OCI-LY7 (cell line): ENCODE data around the gene ALDH1L1.

Experiments used
- EZH2phosphoT487 ChIP-seq: fragments of 200-600 bp; sonication (generic); IDR thresholded peaks from 2 replicates; pipeline ENCODE4 v1.6.1; 2018; ENCODE audit warnings: low read depth, borderline replicate concordance, mild to moderate bottlenecking, mixed run types, antibody characterized with exemption, low read length, moderate library complexity, mixed read lengths
- TF ChIP-seq, protein P1 (sequence below): fragments of 200-600 bp; sonication (generic); conservative IDR thresholded peaks from 2 replicates; pipeline ENCODE4 v1.5.1; 2014; ENCODE audit warnings: mild to moderate bottlenecking, antibody characterized with exemption, low read length, moderate library complexity, mixed read lengths

DNA sequence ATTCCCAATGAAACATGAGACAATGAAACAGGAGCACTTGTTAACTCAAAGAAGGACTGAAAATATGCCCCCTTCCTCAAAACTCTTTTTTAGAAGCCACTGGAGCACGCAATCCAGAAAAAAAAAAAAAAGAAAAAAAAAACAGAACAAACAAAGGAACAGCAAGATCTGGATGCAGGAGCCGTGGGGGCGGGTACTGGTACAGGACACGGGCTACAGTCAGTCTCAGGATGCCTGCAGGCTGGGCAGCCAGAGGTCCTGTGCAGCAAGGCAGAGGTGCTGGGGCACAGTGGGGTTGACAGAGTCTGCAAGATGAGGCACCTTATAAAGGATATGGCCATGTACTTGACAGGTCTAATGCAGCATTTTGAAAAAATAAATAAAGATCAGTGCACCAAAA, 22.3 kb upstream of the ALDH1L1 start:
- TF ChIP-seq, protein P1, sequence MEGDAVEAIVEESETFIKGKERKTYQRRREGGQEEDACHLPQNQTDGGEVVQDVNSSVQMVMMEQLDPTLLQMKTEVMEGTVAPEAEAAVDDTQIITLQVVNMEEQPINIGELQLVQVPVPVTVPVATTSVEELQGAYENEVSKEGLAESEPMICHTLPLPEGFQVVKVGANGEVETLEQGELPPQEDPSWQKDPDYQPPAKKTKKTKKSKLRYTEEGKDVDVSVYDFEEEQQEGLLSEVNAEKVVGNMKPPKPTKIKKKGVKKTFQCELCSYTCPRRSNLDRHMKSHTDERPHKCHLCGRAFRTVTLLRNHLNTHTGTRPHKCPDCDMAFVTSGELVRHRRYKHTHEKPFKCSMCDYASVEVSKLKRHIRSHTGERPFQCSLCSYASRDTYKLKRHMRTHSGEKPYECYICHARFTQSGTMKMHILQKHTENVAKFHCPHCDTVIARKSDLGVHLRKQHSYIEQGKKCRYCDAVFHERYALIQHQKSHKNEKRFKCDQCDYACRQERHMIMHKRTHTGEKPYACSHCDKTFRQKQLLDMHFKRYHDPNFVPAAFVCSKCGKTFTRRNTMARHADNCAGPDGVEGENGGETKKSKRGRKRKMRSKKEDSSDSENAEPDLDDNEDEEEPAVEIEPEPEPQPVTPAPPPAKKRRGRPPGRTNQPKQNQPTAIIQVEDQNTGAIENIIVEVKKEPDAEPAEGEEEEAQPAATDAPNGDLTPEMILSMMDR: no peak
- TF ChIP-seq EZH2phosphoT487: no peak
